Caco-2 (cell line): ENCODE measurements around the gene NSMF. TPM values are rescaled to one million over a fixed set of nuclear protein-coding genes. Genes with fewer than 3 reads are reported as not detected.

Source experiments
- BruUV-seq: library from RNA; stranded (reverse); fragments of 400-500 nt; replicated peaks from 2 replicates; lab custom pipeline; 2021; lab: Mats Ljungman, UMichigan
- CTCF ChIA-PET: fragments of 300-600 bp; sonication (Branson Sonifier 250); formaldehyde crosslinking; loops from one replicate; lab custom pipeline; 2022; ENCODE audit warnings: antibody characterized with exemption; lab: Charles Lee
- POLR2A ChIA-PET: fragments of 300-600 bp; sonication (Branson Sonifier 250); formaldehyde crosslinking; loops from one replicate; lab custom pipeline; 2022; ENCODE audit warnings: antibody characterized with exemption; lab: Charles Lee
- DNase-seq, 2 experiments: peaks; one replicate each; pipeline versions ENCODE4 v3.0.0 to v3.0.0-alpha.2; 2020 to 2022
- H3K27me3 ChIP-seq: replicated peaks from 2 replicates; pipeline ENCODE4 v1.6.0; 2011; ENCODE audit warnings: low read length; ENCODE audit not compliant: control insufficient read depth, insufficient read depth
- H3K36me3 ChIP-seq: 2 replicates; pipeline ENCODE4 v1.5.1; 2011; ENCODE audit warnings: low read length; ENCODE audit not compliant: control insufficient read depth, insufficient read depth
- H3K4me1 ChIP-seq: fragments of 250-450 bp; sonication (Bioruptor Pico); 2 replicates; pipeline ENCODE4 v1.5.1; 2020; ENCODE audit warnings: mild to moderate bottlenecking
- H3K4me3 ChIP-seq: 2 replicates; pipeline ENCODE4 v1.5.1; 2011; ENCODE audit warnings: low read depth, mild to moderate bottlenecking, control low read depth, low read length
- H3K9me3 ChIP-seq: fragments of 250-450 bp; sonication (Bioruptor Pico); 2 replicates; pipeline ENCODE4 v1.5.1; 2020; ENCODE audit warnings: mild to moderate bottlenecking, moderate library complexity
- H3K27ac Mint-ChIP-seq: one replicate; pipeline ENCODE4 v1.8.0; 2022; ENCODE audit warnings: mixed read lengths; ENCODE audit not compliant: unreplicated experiment
- H3K27me3 Mint-ChIP-seq: one replicate; pipeline ENCODE4 v1.8.0; 2022; ENCODE audit warnings: mixed read lengths; ENCODE audit not compliant: insufficient read depth, unreplicated experiment
- H3K36me3 Mint-ChIP-seq: one replicate; pipeline ENCODE4 v1.8.0; 2022; ENCODE audit warnings: mild to moderate bottlenecking, mixed read lengths; ENCODE audit not compliant: insufficient read depth, unreplicated experiment
- H3K4me1 Mint-ChIP-seq: one replicate; pipeline ENCODE4 v1.8.0; 2022; ENCODE audit warnings: low read depth, mixed read lengths; ENCODE audit not compliant: unreplicated experiment
- H3K4me3 Mint-ChIP-seq: one replicate; pipeline ENCODE4 v1.8.0; 2022; ENCODE audit warnings: mild to moderate bottlenecking, moderate library complexity, mixed read lengths; ENCODE audit not compliant: unreplicated experiment
- H3K9me3 Mint-ChIP-seq: one replicate; pipeline ENCODE4 v1.8.0; 2022; ENCODE audit warnings: mixed read lengths; ENCODE audit not compliant: unreplicated experiment
- intact Hi-C: fragments of 100-400 bp; cut with micrococcal nuclease; formaldehyde crosslinking; loops from one replicate; pipeline ENCODE4 v1.10.0; 2022; ENCODE audit not compliant: unreplicated experiment
- total RNA-seq: library from RNA; stranded (reverse); gene quantifications from 2 replicates; pipeline ENCODE4 v1.2.3, GENCODE V29; 2022
- TF ChIP-seq, protein P1 (sequence below), 2 experiments: fragments of 200-600 bp in 1 of 2; IDR thresholded peaks; 1 replicate in 1 of 2; 2 replicates in 1 of 2; pipeline versions ENCODE4 v1.5.1 to v1.8.0; 2011 to 2022; ENCODE audit warnings: antibody characterized with exemption in 1 of 2, control low read depth in 1 of 2, inconsistent platforms in 1 of 2, low read depth in 1 of 2, low read length in 1 of 2, mild to moderate bottlenecking in 1 of 2, moderate library complexity in 1 of 2; ENCODE audit not compliant: insufficient read depth in 1 of 2, severe bottlenecking in 1 of 2, unreplicated experiment in 1 of 2

Gene NSMF
- total RNA-seq, 1 experiment from 2014 or later = 67.6 TPM

DNA sequence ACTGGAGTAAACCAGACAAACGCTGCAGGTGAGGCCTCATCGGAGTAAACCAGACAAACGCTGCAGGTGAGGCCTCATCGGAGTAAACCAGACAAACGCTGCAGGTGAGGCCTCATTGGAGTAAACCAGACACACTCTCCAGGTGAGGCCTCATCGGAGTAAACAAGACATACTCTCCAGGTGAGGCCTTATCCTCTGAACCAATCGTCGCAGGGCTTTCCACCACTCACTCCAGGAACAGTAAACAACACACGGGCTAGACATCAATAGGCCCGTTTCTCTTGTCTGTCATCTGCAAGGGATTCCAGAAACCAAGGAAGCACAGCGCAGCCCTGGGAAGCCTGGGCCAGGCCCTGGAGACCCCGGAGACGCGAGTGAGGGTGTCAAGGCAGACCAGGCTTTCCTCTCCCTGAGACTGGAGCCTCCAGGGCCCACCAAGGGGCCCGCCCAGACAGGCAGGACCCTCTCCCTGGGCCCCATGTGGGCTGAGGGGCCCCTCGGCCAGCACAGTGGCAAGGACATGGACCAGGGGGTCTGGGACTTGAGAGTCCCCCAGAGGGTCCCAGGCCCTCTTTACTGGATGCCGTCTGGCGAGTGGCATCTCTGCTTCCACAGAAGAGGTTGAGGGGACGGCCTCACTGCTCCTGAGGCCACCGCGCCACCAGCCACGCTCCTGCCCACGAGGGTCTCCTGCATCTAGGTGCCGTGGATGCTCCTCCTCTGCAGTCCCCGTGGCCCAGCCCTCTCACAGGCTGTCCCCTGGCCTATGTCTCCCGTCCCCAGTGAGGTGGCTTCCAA is 26.4 kb upstream of the NSMF start:
- Histone ChIP-seq H3K4me1 (no peaks in the 10 kb centered on the region), H3K9me3 (no peaks in the 10 kb centered on the region), H3K4me3 (no peak overlapping the region), H3K27me3 (no peaks in the 10 kb centered on the region; the same call in 1 of the 2 replicates), H3K36me3 (no peaks in the 10 kb centered on the region)
- POLR2A ChIA-PET = no interaction called here
- Mint-ChIP-seq H3K9me3 (no peaks in the 10 kb centered on the region), H3K27ac (no peak overlapping the region), H3K27me3 (no peaks in the 10 kb centered on the region), H3K4me3 (no peak overlapping the region), H3K4me1 (no peaks in the 10 kb centered on the region), H3K36me3 (no peaks in the 10 kb centered on the region)
- BruUV-seq = no TSS peak
- TF ChIP-seq, protein P1, sequence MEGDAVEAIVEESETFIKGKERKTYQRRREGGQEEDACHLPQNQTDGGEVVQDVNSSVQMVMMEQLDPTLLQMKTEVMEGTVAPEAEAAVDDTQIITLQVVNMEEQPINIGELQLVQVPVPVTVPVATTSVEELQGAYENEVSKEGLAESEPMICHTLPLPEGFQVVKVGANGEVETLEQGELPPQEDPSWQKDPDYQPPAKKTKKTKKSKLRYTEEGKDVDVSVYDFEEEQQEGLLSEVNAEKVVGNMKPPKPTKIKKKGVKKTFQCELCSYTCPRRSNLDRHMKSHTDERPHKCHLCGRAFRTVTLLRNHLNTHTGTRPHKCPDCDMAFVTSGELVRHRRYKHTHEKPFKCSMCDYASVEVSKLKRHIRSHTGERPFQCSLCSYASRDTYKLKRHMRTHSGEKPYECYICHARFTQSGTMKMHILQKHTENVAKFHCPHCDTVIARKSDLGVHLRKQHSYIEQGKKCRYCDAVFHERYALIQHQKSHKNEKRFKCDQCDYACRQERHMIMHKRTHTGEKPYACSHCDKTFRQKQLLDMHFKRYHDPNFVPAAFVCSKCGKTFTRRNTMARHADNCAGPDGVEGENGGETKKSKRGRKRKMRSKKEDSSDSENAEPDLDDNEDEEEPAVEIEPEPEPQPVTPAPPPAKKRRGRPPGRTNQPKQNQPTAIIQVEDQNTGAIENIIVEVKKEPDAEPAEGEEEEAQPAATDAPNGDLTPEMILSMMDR (IDR thresholded peaks at IDR 0.05; ENCODE audit: insufficient read depth in 1 of 2, low read depth in 1 of 2, low read length in 1 of 2, severe bottlenecking in 1 of 2, unreplicated experiment in 1 of 2) = no peak
- intact Hi-C loops = no loop called here
- CTCF ChIA-PET = no interaction called here
- DNase-seq = no peak

GRCh38 chr9:137484551-137485315 is 25.6 kb upstream of the NSMF start:
- H3K27me3 ChIP-seq = no peaks in the 10 kb centered on the region; the same call in 1 of the 2 replicates
- Mint-ChIP-seq H3K9me3 (no peaks in the 10 kb centered on the region), H3K27me3 (no peaks in the 10 kb centered on the region), H3K36me3 (no peaks in the 10 kb centered on the region), H3K4me1 (peaks cover under 1% of the 10 kb centered on the region), H3K27ac (no peak overlapping the region), H3K4me3 (no peak overlapping the region)
- H3K36me3 ChIP-seq = no peaks in the 10 kb centered on the region
- H3K9me3 ChIP-seq = no peaks in the 10 kb centered on the region
- H3K4me3 ChIP-seq = no peak overlapping the region
- CTCF ChIA-PET = no interaction called here
- TF ChIP-seq, protein P1 (IDR thresholded peaks at IDR 0.05; ENCODE audit: insufficient read depth in 1 of 2, low read depth in 1 of 2, low read length in 1 of 2, severe bottlenecking in 1 of 2, unreplicated experiment in 1 of 2) = no peak
- H3K4me1 ChIP-seq = no peaks in the 10 kb centered on the region; the same call in 1 of the 2 replicates
- intact Hi-C loops = no loop called here
- POLR2A ChIA-PET = no interaction called here
- peak in 1 of 2 experiments; percentile 27 for DNase-seq
- BruUV-seq = no TSS peak

DNA sequence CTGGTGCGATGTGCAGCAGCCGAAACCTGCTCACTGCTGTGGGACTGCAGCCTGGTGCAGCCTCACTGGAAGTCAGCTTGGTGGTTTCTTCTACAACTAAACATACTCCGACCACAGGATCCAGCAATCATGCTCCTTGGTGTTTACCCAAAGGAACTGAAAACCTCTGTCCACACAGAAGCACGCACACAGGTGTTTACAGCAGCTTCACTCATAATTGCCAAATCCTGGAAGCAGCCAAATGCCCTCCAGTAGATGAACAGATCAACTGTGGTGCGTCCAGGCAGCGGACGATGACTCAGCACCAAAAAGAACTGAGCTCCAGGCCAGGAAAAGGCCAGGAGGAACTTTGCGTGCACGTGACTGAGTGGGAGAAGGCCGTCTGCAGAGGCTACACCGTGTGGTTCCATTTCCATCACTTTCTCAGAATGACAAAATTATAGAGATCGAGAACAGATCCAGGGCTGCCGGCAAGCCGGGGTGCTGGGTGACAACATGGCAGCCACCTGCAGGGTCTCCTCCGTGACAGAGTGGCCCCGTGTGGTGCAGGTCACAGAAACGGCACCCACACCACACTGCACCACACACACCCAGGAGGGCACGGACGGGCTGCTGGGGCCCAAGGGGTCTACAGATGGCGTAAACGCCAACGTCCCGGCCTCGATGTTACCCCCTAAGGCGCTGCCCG is 23.1 kb upstream of the NSMF start:
- intact Hi-C loops = no loop called here
- no TSS peak for BruUV-seq
- no peak overlapping the region for H3K4me3 Mint-ChIP-seq
- H3K4me3 ChIP-seq = no peak overlapping the region
- peaks cover 11% of the 10 kb centered on the region; the same call in 1 of the 2 replicates for H3K4me1 ChIP-seq
- TF ChIP-seq, protein P1 (IDR thresholded peaks at IDR 0.05; ENCODE audit: insufficient read depth in 1 of 2, low read depth in 1 of 2, low read length in 1 of 2, severe bottlenecking in 1 of 2, unreplicated experiment in 1 of 2) = no peak
- H3K36me3 ChIP-seq = no peaks in the 10 kb centered on the region
- no peaks in the 10 kb centered on the region for H3K9me3 ChIP-seq
- H3K4me1 Mint-ChIP-seq = peaks cover 7% of the 10 kb centered on the region
- H3K27me3 Mint-ChIP-seq = no peaks in the 10 kb centered on the region
- H3K36me3 Mint-ChIP-seq = peaks cover 2% of the 10 kb centered on the region
- ChIA-PET POLR2A (no interaction called here), CTCF (interaction anchor here (0.5 kb wide), 1 partner anchor 59 kb away, joined by 4 read pairs; the partner anchor contains the start of genes EXD3 and NOXA1)
- no peaks in the 10 kb centered on the region for H3K9me3 Mint-ChIP-seq
- H3K27ac Mint-ChIP-seq = no peak overlapping the region
- no peaks in the 10 kb centered on the region for H3K27me3 ChIP-seq
- no peak for DNase-seq
